Adipocyte (in vitro differentiated cells): Measurements from ENCODE around the gene MBNL3.
A peak's percentile ranks its signal among the peaks of the same experiment; 100 is the strongest.

Source experiments
- DNase-seq: peaks from one replicate; pipeline ENCODE4 v3.0.0-alpha.2; 2015; ENCODE audit warnings: low read depth
- H3K27me3 ChIP-seq: replicated peaks from 2 replicates; pipeline ENCODE4 v1.7.0; 2013; ENCODE audit warnings: mild to moderate bottlenecking, low read length, moderate library complexity; ENCODE audit not compliant: control insufficient read depth, insufficient read depth
- H3K36me3 ChIP-seq: 2 replicates; pipeline ENCODE4 v1.7.0; 2013; ENCODE audit warnings: low read length, mild to moderate bottlenecking, moderate library complexity; ENCODE audit not compliant: control insufficient read depth, insufficient read depth, severe bottlenecking
- H3K4me1 ChIP-seq: 2 replicates; pipeline ENCODE4 v1.7.0; 2013; ENCODE audit warnings: mild to moderate bottlenecking, low read length, moderate library complexity; ENCODE audit not compliant: control insufficient read depth, insufficient read depth
- H3K4me3 ChIP-seq: 2 replicates; pipeline ENCODE4 v1.7.0; 2013; ENCODE audit warnings: mild to moderate bottlenecking, low read length, moderate library complexity
- H3K9ac ChIP-seq: 2 replicates; pipeline ENCODE4 v1.7.0; 2013; ENCODE audit warnings: mild to moderate bottlenecking, low read length, moderate library complexity
- H3K9me3 ChIP-seq: 2 replicates; pipeline ENCODE4 v1.7.0; 2013; ENCODE audit warnings: mild to moderate bottlenecking, low read length, moderate library complexity; ENCODE audit not compliant: control insufficient read depth

Gene MBNL3

DNA sequence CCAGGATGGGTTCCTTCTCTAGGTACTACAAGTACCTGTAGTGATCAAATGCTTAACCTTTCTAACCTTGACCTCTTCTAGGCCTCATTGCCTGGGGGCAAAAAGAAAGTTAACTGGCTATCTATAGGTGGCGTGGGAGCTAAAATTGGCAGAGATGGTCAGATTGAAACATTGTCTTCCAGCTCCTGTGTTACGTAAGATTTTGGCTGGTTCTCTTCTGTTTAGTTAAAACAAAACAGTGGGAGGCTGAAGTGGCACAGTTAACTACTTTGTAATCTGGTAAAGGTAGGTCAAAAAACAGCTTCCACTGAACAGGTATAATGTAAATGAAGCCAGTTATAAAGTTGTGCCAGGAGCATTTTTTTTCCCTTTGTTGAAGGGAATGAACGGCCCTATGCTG lies 115.2 kb downstream of the MBNL3 start:
- no peaks in the 10 kb centered on the region for H3K36me3 ChIP-seq
- H3K9ac ChIP-seq = no peak overlapping the region
- no peak overlapping the region for H3K4me3 ChIP-seq
- H3K4me1 ChIP-seq = no peaks in the 10 kb centered on the region
- peaks cover 3% of the 10 kb centered on the region for H3K27me3 ChIP-seq
- H3K9me3 ChIP-seq = no peaks in the 10 kb centered on the region
- no peak for DNase-seq

DNA sequence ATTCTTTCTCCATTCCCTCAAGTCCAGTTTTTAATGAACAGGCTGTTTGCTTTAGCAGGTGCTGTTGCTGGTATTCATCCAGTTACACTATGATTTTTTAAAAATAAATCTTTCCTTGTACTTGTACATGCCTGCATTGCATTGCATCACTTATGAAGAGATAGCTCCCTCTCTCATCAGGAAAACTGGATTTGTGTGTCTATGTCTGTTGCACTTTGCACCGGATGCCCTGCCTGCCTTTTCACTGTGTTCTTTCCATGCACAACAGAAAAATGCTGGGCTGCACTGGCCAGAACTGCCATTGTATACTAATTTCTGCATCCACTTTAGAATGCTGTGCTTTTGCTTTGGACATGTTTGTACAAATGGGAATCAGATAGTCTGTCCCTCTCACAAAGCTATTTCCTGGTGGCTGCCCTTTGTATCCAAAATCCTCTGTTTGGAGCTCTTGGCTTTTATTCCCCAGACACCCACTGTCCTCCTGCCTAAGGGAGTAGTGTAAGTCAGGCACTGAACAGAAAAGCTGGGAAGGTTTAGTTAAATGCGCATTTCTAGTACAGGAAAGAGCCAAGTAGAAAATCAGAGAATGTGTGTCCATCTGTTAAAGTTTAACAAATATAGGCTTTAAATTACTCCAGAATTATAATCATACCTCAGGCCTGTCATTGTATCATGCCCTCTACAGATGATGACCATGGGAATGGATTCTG lies 119.1 kb downstream of the MBNL3 start:
- Histone ChIP-seq H3K9me3 (no peaks in the 10 kb centered on the region), H3K27me3 (peaks cover 3% of the 10 kb centered on the region), H3K36me3 (no peaks in the 10 kb centered on the region), H3K4me3 (no peak overlapping the region), H3K4me1 (no peaks in the 10 kb centered on the region), H3K9ac (no peak overlapping the region)
- no peak for DNase-seq

DNA sequence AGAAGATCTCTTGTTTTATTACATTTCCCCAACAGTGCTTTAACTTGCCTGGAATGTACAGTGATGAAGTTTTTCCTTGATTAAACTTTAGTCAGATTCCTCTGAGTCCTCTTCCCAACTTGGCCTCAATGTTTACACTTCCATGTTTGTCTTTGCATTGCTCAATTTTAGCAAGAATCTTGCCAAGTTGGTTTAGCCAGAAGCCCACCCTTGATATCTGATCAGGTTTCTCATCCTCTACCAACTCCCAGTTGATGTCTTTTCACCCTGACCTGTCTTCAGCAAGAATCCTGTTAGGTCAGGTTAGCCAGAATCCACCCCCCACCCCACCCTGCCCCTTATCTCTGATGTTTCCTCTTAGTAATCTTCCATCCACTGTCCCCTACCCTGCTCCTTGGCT lies 120.9 kb downstream of the MBNL3 start:
- no peaks in the 10 kb centered on the region for H3K36me3 ChIP-seq
- no peaks in the 10 kb centered on the region for H3K9me3 ChIP-seq
- no peaks in the 10 kb centered on the region for H3K4me1 ChIP-seq
- H3K27me3 ChIP-seq = no peaks in the 10 kb centered on the region
- H3K4me3 ChIP-seq = no peak overlapping the region
- no peak overlapping the region for H3K9ac ChIP-seq
- peak; percentile 1 for DNase-seq

DNA sequence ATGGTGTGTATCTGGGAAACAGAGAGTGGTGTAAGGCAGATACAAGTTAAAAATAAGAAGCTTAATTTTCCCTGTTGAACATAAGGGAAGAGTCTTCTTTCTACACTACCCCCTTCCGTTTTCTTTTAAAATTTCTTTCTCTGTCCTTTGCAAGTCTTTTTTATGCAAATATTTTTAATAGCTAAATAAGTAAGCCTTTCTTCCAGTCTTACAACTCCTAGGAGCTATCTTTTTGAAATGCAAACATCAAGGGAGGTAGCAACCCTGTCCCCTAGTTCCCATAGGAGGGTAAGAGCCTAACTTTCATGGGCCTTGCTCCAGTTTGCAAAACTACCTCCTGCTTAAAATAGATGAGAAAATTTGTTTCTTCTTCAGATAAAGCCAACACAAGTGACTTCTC lies 121.5 kb downstream of the MBNL3 start:
- no peaks in the 10 kb centered on the region for H3K27me3 ChIP-seq
- DNase-seq = no peak
- no peak overlapping the region for H3K9ac ChIP-seq
- no peaks in the 10 kb centered on the region for H3K9me3 ChIP-seq
- H3K36me3 ChIP-seq = no peaks in the 10 kb centered on the region
- no peaks in the 10 kb centered on the region for H3K4me1 ChIP-seq
- no peak overlapping the region for H3K4me3 ChIP-seq

DNA sequence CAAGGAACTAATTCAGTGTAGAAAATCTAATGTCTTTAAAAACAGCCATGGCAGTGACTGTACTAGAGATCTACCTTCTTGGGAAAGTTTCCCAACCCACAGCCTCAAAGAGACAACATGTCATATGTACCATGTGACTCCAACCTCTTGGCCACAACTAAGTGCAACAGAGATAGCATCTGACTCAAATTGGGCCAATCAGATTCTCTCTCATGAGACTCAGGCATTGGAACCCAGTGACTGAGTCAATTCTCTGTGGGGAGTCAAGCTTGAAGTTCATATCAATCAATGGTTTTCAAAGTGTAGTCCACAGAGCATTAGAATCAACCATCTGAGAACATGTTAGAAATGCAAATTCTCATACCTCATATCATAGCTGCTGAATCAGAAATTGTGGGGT lies 123.3 kb downstream of the MBNL3 start:
- no peak overlapping the region for H3K4me3 ChIP-seq
- DNase-seq = no peak
- no peak overlapping the region for H3K9ac ChIP-seq
- H3K36me3 ChIP-seq = no peaks in the 10 kb centered on the region
- no peaks in the 10 kb centered on the region for H3K4me1 ChIP-seq
- no peaks in the 10 kb centered on the region for H3K9me3 ChIP-seq
- H3K27me3 ChIP-seq = no peaks in the 10 kb centered on the region

DNA sequence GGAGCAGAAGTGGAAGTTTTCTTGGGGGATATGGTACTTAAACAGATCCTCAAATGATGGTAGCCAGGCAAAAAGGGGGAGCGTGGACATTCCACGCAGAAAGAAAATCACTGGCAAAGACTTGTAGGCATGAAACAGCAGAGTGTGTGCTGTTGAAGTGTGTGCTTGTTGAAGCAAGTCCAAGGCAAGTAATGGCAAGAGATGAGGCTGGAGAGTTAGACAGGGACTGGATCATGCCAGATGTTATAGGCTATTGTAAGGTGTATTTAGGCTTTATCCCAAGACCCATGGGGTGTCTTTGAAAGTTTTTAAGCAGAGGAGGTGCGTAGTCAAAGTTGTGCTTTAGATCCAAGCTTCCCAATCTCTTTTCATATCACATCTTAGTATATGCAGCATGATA lies 124.5 kb downstream of the MBNL3 start:
- no peak overlapping the region for H3K4me3 ChIP-seq
- H3K36me3 ChIP-seq = no peaks in the 10 kb centered on the region

DNA sequence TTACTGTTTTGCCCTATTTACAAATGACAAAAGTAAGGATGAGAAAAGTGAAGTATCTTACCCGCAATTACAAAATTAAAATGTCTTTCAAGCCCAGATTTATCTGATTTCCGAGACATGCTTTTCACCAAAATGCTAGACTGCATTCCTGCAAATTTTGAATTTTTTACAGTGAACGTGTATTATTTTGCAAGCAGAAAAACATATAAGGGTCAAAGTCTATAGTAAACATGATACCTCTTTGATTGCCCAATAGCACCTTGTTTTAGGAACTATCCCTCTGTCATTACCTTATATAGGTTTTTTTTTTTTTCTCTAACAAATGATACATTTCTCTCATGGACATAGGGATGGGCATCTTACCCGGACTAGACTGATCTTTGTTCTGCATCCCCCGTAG lies 135.4 kb downstream of the MBNL3 start:
- Histone ChIP-seq H3K9ac (no peak overlapping the region), H3K4me1 (no peaks in the 10 kb centered on the region), H3K4me3 (no peak overlapping the region), H3K36me3 (no peaks in the 10 kb centered on the region), H3K27me3 (peaks cover 2% of the 10 kb centered on the region), H3K9me3 (peaks cover 4% of the 10 kb centered on the region)
- no peak for DNase-seq

More for the DNA sequence above, 124.5 kb downstream of the MBNL3 start:
- no peak overlapping the region for H3K9ac ChIP-seq
- DNase-seq = no peak
- no peaks in the 10 kb centered on the region for H3K27me3 ChIP-seq
- no peaks in the 10 kb centered on the region for H3K4me1 ChIP-seq
- H3K9me3 ChIP-seq = no peaks in the 10 kb centered on the region

DNA sequence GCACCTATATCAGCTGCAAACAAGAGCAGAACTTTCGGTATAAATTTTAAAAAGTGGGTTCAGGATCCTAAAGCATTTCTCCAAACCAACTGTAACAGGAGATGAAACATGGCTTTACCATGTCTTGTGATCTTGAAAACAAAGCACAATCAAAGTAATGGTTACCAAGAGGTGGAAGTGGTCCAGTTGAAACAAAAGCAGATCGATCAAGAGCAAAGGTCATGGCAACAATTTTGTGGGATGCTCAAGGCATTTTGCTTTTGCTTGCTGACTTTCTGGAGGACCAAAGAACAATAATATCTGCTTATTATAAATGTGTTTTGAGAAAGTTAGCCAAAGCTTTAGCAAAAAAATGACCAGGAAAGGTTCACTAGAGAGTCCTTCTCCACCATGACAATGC lies 152.7 kb downstream of the MBNL3 start:
- Histone ChIP-seq H3K9me3 (peaks cover 3% of the 10 kb centered on the region), H3K4me1 (peaks cover 4% of the 10 kb centered on the region), H3K27me3 (no peaks in the 10 kb centered on the region), H3K36me3 (no peaks in the 10 kb centered on the region), H3K4me3 (no peak overlapping the region), H3K9ac (no peak overlapping the region)
- no peak for DNase-seq

DNA sequence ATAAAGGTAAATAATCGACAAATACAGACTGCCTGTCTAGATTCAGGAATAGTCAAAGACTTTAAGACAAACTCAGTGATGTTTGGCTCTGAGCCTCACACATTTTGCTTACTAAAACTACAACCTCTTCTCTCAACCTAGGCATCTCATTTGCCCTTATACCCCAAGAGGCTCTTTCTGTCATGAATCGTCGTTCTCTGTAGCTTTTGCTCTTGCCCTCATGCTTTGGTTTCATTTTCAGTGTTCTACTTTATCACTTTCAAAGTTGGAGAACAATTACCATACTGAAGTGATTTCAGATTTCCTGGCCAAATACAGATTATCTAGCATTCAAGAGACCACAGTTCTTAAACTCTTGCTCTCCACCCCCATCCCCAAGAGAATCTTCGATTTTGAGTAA lies 155.5 kb downstream of the MBNL3 start:
- H3K4me3 ChIP-seq = peak overlapping the region; percentile 52
- peaks cover 12% of the 10 kb centered on the region for H3K9me3 ChIP-seq

DNA sequence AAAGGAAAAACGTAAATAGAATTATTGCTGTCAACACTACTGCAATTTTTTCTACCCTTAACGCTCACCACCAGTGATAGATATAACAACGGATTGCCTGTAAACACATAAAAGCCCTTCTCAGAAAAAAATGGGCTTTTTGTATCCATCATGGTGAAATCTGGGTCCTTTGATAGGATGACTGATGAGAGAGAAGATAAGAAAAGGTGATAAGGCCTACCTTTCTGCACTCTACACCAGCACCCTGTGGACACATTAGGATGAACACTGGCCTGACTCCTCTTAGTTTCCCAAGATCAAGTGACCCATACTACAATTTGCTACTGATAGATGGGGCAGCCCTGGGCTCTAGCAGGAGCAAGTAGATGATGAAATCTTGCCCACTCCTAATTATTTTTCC lies 157.3 kb downstream of the MBNL3 start:
- no peaks in the 10 kb centered on the region for H3K27me3 ChIP-seq
- H3K36me3 ChIP-seq = no peaks in the 10 kb centered on the region
- no peak overlapping the region for H3K9ac ChIP-seq
- peaks cover 12% of the 10 kb centered on the region for H3K9me3 ChIP-seq
- H3K4me1 ChIP-seq = peaks cover 4% of the 10 kb centered on the region
- H3K4me3 ChIP-seq = no peak overlapping the region
- DNase-seq = no peak

More for the DNA sequence above, 155.5 kb downstream of the MBNL3 start:
- peak; percentile 12 for DNase-seq
- Histone ChIP-seq H3K27me3 (no peaks in the 10 kb centered on the region), H3K36me3 (no peaks in the 10 kb centered on the region), H3K4me1 (peaks cover 4% of the 10 kb centered on the region), H3K9ac (no peak overlapping the region)

DNA sequence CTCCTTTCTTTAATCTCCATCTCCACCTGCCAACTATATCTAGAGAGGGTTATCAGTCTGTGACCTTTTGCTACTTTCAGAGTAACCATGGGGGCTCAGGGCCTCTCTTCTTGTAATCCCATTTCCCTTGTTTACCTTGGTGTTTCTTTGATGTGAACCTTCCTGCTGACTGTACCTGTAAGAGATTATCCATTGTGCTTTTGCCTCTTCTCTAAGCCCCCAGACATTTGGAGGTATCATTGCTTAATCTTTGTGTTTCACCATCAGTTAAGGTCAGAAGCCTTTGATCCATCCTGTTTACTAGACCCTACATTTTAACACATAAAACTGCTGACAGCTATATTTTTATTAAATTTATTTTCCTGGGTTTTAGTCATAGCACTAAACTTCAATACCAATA lies 157.8 kb downstream of the MBNL3 start:
- no peak for DNase-seq
- no peaks in the 10 kb centered on the region for H3K27me3 ChIP-seq

DNA sequence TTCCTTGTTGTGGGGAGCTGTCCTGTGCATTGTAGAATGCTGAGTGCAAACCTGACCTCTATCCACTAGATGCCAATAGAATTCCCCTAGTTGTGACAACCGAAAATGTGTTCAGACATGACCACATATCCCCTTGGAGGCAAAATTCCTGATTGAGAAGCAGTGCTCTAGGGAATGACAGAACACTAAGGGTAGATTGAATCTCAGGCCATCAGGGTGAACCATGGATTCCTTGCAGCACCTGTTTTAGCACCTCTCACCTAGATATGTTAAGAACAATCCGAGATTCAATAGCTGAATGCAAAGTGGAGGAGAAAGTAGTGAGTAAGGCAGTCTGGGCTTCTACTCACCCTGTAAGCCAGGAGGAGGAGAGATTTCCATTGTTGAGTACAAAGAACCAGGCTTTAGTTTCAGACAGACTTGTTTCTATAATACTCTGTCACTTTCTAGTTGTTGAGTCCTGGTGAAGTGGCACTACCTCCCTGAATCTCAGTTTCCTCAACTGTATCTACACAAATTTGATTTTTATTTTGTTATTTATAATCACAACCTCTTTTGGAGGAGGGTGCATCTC lies 158.6 kb downstream of the MBNL3 start:
- Histone ChIP-seq H3K9ac (no peak overlapping the region), H3K9me3 (peaks cover 13% of the 10 kb centered on the region), H3K4me3 (no peak overlapping the region), H3K36me3 (no peaks in the 10 kb centered on the region), H3K27me3 (no peaks in the 10 kb centered on the region), H3K4me1 (peaks cover 4% of the 10 kb centered on the region)
- no peak for DNase-seq

More for the DNA sequence above, 157.8 kb downstream of the MBNL3 start:
- Histone ChIP-seq H3K36me3 (no peaks in the 10 kb centered on the region), H3K9ac (no peak overlapping the region), H3K9me3 (peaks cover 11% of the 10 kb centered on the region), H3K4me1 (peaks cover 4% of the 10 kb centered on the region), H3K4me3 (no peak overlapping the region)
